Thyroid gland (tissue), 4 donors: ENCODE data around the gene ZSCAN32. TPM values are rescaled to one million over a fixed set of nuclear protein-coding genes. Genes with fewer than 3 reads are reported as not detected.

Source experiments
- DNase-seq, 2 donors: peaks; one replicate each; pipeline ENCODE4 v3.0.0-alpha.2; 2019
- H3K27ac ChIP-seq, 3 donors: fragments of 200-600 bp; sonication (generic); 1 replicate in 2 of 3; 2 replicates in 1 of 3; pipeline ENCODE4 v1.5.1; 2016 to 2019; ENCODE audit warnings: mild to moderate bottlenecking in 1 of 3, moderate library complexity in 1 of 3
- H3K27me3 ChIP-seq: fragments of 200-600 bp; sonication (generic); one replicate; pipeline ENCODE4 v1.5.1; 2019
- H3K36me3 ChIP-seq, 2 donors: fragments of 200-600 bp; sonication (generic); one replicate each; pipeline ENCODE4 v1.5.1; 2016 to 2019
- H3K4me1 ChIP-seq, 2 donors: fragments of 200-600 bp; sonication (generic); one replicate each; pipeline ENCODE4 v1.5.1; 2017 to 2019
- H3K4me3 ChIP-seq, 3 donors: fragments of 200-600 bp; sonication (generic); replicated peaks in 1 of 3; 1 replicate in 2 of 3; 2 replicates in 1 of 3; pipeline ENCODE4 v1.5.1; 2016; ENCODE audit warnings: mild to moderate bottlenecking in 1 of 3
- H3K9me3 ChIP-seq: fragments of 200-600 bp; sonication (generic); one replicate; pipeline ENCODE4 v1.5.1; 2017
- POLR2A ChIP-seq, 2 donors: fragments of 450-650 bp; IDR thresholded peaks; one replicate each; pipeline ENCODE4 v1.6.1; 2017; ENCODE audit warnings: antibody characterized with exemption in 2 of 2, mild to moderate bottlenecking in 2 of 2, moderate library complexity in 1 of 2
- WGBS, 2 donors: methylation state at CpG; one replicate each; pipeline ENCODE4 v1.1.5; 2017; 5-methylcytosine and 5-hydroxymethylcytosine counted together
- intact Hi-C: fragments of 100-400 bp; cut with DNase I; formaldehyde crosslinking; loops from one replicate; pipeline ENCODE4 v1.15.1; 2023
- total RNA-seq, 4 donors: library from RNA; depleted of rRNA; stranded (reverse); fragments of >200 nt; gene quantifications; one replicate each; pipeline ENCODE4 v1.2.3, GENCODE V29; 2016
- TF ChIP-seq, protein P1 (sequence below), 6 experiments: fragments of 200-600 bp in 3 of 6; fragments of 450-650 bp in 3 of 6; sonication (generic) in 3 of 6; IDR thresholded peaks; one replicate each; pipeline ENCODE4 v1.5.1; 2016 to 2019; ENCODE audit warnings: antibody characterized with exemption in 6 of 6, mild to moderate bottlenecking in 2 of 6, inconsistent platforms in 1 of 6, moderate library complexity in 1 of 6

The ZSCAN32 gene
- total RNA-seq, 4 donors from 2014 or later, result 12.0 to 20.2 (median 15.4) TPM

DNA sequence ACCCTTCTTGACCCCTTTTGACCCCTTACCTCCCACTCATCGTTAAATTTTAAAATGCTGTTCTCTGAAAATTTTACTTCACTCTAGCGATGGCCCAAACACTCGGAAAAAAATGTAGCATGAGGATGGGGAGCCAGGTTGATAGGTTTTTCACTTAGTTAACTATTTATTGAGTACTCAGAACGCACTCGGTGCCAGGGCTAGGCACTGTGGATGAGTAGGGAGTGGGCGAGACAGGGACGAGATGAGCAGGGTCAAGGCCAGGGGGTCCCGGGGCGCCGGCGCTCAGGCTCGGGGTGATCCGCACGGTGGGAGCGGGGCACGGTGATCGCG lies 392 bp downstream of the ZSCAN32 start:
- WGBS, 2 donors, result 0 to 1% methylated on average over 13 to 18 of the region's 18 CpGs
- intact Hi-C loops, result no loop called here
- H3K4me3 ChIP-seq, result peak overlapping the region; percentile 68 to 78 (median 70)
- H3K9me3 ChIP-seq, result no peaks in the 10 kb centered on the region
- no peak for TF ChIP-seq POLR2A (IDR thresholded peaks at IDR 0.05)
- TF ChIP-seq, protein P1, sequence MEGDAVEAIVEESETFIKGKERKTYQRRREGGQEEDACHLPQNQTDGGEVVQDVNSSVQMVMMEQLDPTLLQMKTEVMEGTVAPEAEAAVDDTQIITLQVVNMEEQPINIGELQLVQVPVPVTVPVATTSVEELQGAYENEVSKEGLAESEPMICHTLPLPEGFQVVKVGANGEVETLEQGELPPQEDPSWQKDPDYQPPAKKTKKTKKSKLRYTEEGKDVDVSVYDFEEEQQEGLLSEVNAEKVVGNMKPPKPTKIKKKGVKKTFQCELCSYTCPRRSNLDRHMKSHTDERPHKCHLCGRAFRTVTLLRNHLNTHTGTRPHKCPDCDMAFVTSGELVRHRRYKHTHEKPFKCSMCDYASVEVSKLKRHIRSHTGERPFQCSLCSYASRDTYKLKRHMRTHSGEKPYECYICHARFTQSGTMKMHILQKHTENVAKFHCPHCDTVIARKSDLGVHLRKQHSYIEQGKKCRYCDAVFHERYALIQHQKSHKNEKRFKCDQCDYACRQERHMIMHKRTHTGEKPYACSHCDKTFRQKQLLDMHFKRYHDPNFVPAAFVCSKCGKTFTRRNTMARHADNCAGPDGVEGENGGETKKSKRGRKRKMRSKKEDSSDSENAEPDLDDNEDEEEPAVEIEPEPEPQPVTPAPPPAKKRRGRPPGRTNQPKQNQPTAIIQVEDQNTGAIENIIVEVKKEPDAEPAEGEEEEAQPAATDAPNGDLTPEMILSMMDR (IDR thresholded peaks at IDR 0.05), result no peak
- DNase-seq, result no peak
- H3K27me3 ChIP-seq, result no peaks in the 10 kb centered on the region
- H3K4me1 ChIP-seq, result peaks cover 12 to 18% of the 10 kb centered on the region in 2 donors
- H3K27ac ChIP-seq, result peak overlapping the region in 2 of 3 donors; percentile 73 to 76
- peaks cover 21 to 31% of the 10 kb centered on the region in 2 donors for H3K36me3 ChIP-seq

DNA sequence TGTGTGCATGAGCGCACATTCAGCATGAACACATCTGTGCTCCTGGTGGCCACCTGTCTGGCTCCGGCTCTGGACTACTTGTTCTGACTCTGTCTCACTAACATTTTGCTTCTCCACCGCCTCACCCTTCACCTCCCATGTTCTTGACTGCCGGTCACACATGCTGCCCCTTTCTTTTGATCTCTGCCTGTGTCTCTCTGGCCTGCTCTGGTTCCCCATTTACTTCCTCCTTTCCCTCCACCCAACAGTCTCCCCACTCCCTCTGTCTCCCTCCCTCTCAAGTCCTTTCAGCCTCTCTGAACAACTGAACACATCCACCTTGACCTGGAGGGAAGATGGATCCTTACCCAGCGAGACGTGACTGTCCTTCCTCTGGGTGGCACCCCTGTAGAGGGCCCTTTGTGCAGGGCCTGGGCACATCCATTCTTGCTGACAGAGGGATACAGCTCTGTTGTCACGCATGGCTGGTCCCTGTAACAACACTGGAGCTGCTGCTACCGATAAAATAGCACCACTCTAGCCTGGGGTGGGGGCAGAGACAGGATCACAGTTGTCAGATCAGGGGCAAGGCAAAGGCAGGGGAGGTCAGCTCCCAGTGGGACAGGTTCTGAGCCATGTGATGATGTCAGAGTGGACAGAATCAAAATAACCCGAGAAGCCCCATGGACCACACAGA lies 11.0 kb downstream of the ZSCAN32 start:
- Histone ChIP-seq H3K36me3 (peaks cover 32 to 40% of the 10 kb centered on the region in 2 donors), H3K27ac (no peak overlapping the region), H3K9me3 (no peaks in the 10 kb centered on the region), H3K4me1 (no peaks in the 10 kb centered on the region), H3K4me3 (no peak overlapping the region), H3K27me3 (no peaks in the 10 kb centered on the region)
- DNase-seq, result peak in 1 of 2 donors; percentile 6
- WGBS, 2 donors, result 62 to 73% methylated on average over 9 of the region's 9 CpGs
- TF ChIP-seq, protein P1 (IDR thresholded peaks at IDR 0.05), result no peak
- TF ChIP-seq POLR2A (IDR thresholded peaks at IDR 0.05), result no peak
- intact Hi-C loops, result no loop called here

DNA sequence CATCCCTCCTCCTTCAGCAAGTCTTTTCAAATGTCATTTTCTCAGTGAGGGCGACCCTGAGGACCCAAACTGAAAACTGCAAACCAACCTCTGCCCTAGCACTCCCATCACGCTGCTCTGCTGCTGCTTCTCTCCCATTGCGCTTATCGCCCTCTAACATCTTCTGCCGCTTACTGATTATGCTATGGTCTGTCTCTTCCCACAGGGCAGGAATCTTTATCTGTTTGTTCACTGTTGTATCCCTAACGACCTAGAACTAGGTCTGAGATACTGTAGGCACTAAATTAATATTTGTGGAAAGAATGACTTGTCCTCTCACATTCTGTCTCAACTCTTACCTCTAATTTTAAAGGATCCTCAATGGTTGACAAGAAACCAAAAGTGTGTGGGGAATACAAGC lies 12.5 kb downstream of the ZSCAN32 start:
- Histone ChIP-seq H3K4me1 (no peaks in the 10 kb centered on the region), H3K27ac (no peak overlapping the region), H3K36me3 (peaks cover 44 to 45% of the 10 kb centered on the region in 2 donors), H3K27me3 (no peaks in the 10 kb centered on the region), H3K4me3 (no peak overlapping the region), H3K9me3 (no peaks in the 10 kb centered on the region)
- no peak for DNase-seq
- TF ChIP-seq, protein P1 (IDR thresholded peaks at IDR 0.05), result no peak
- no peak for TF ChIP-seq POLR2A (IDR thresholded peaks at IDR 0.05)
- intact Hi-C loops, result no loop called here
- 96 to 97% methylated on average over 6 of the region's 6 CpGs for WGBS, 2 donors

DNA sequence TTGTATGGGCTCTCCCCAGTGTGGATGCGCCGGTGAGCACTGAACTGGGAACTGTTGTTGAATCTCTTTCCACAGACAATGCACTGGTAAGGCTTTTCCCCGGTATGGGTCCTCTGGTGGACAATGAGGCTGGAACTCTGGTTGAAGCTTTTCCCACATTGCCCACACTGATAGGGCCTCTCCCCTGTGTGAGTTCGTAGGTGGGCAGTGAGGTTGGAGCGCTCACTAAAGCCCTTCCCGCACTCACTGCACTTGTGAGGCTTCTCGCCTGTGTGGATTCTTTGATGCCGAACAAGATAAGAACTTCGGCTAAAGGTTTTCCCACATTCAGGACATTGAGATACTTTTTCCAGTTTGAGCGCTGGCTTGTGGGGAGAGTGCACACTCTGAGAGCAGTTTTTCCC lies 17.8 kb downstream of the ZSCAN32 start:
- peaks cover 39 to 40% of the 10 kb centered on the region in 2 donors for H3K36me3 ChIP-seq
- H3K9me3 ChIP-seq, result peaks cover 7% of the 10 kb centered on the region
- DNase-seq, result no peak
- H3K27ac ChIP-seq, result no peak overlapping the region
- intact Hi-C loops, result loop anchor here (5.0 kb wide), 2 partner anchors 66 to 161 kb away; no protein-coding TSS in a partner anchor
- no peak overlapping the region for H3K4me3 ChIP-seq
- H3K27me3 ChIP-seq, result no peaks in the 10 kb centered on the region
- TF ChIP-seq POLR2A (IDR thresholded peaks at IDR 0.05), result no peak
- TF ChIP-seq, protein P1 (IDR thresholded peaks at IDR 0.05), result no peak
- H3K4me1 ChIP-seq, result no peaks in the 10 kb centered on the region
- WGBS, 2 donors, result 98 to 100% methylated on average over 10 of the region's 10 CpGs

DNA sequence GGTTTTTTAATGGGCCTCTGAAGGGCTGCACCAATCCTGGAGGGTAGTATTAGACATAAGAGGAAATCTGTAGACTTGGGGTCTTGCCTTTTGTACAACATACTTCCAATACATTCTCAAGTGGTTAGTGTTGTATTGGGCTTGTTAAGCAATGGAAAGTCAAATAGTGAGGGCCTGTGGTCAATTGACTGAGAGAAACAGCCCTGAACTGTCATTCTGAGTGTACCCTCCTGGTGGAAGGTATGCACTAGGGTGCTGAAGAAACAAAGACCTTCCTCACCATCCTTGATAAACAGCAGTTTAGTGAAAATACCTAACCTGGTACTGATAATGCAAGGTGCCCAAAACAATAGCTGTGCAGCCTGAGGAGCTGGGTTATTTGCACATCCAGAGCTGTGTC lies 22.9 kb downstream of the ZSCAN32 start:
- intact Hi-C loops, result no loop called here
- Histone ChIP-seq H3K9me3 (peaks cover 5% of the 10 kb centered on the region), H3K36me3 (peaks cover 9 to 14% of the 10 kb centered on the region in 2 donors)

More for the DNA sequence above, 22.9 kb downstream of the ZSCAN32 start:
- Histone ChIP-seq H3K27me3 (no peaks in the 10 kb centered on the region), H3K4me1 (no peaks in the 10 kb centered on the region), H3K4me3 (no peak overlapping the region), H3K27ac (no peak overlapping the region)
- TF ChIP-seq, protein P1 (IDR thresholded peaks at IDR 0.05), result no peak
- no peak for TF ChIP-seq POLR2A (IDR thresholded peaks at IDR 0.05)
- DNase-seq, result no peak
